Activated T-cell treated with anti-CD3 and anti-CD28 coated beads, Interleukin-2, amount 50 U/mL, for 4 hours (primary cell): ENCODE measurements around the gene CDH4. TPM values are rescaled to one million over a fixed set of nuclear protein-coding genes. Genes with fewer than 3 reads are reported as not detected.

ENCODE experiments used
- ATAC-seq, 2 donors: fragments of 200-7000 bp; cut with Tn5 transposase; one replicate each; pipeline ENCODE4 v1.10.0; 2021
- DNase-seq: peaks from one replicate; pipeline ENCODE4 v3.0.0-alpha.2; 2020
- H3K27me3 Mint-ChIP-seq: one replicate; pipeline ENCODE4 v1.8.0; 2021; ENCODE audit warnings: low read depth, mixed read lengths
- H3K36me3 Mint-ChIP-seq: one replicate; pipeline ENCODE4 v1.8.0; 2022; ENCODE audit warnings: mixed read lengths; ENCODE audit not compliant: insufficient read depth
- H3K4me1 Mint-ChIP-seq: one replicate; pipeline ENCODE4 v1.8.0; 2021; ENCODE audit warnings: low read depth, mixed read lengths
- H3K4me3 Mint-ChIP-seq: one replicate; pipeline ENCODE4 v1.8.0; 2021; ENCODE audit warnings: mild to moderate bottlenecking, moderate library complexity, mixed read lengths
- H3K9me3 Mint-ChIP-seq: one replicate; pipeline ENCODE4 v1.8.0; 2021; ENCODE audit warnings: mixed read lengths
- total RNA-seq, 3 donors: library from RNA; stranded (reverse); gene quantifications; one replicate each; pipeline ENCODE4 v1.2.1, GENCODE V29; 2021

Gene CDH4
- total RNA-seq, 3 donors from 2014 or later: 0.10 TPM; not detected in 2

GRCh38 chr20:61932199-61932592 lies 680.1 kb downstream of the CDH4 start:
- H3K4me1 Mint-ChIP-seq: no peaks in the 10 kb centered on the region
- ATAC-seq (no peak), DNase-seq (no peak)
- H3K9me3 Mint-ChIP-seq: no peaks in the 10 kb centered on the region
- no peaks in the 10 kb centered on the region for H3K36me3 Mint-ChIP-seq
- peaks cover 9% of the 10 kb centered on the region for H3K27me3 Mint-ChIP-seq
- H3K4me3 Mint-ChIP-seq: no peak overlapping the region

GRCh38 chr20:61932711-61933480 lies 680.8 kb downstream of the CDH4 start:
- no peaks in the 10 kb centered on the region for H3K4me1 Mint-ChIP-seq
- DNase-seq (no peak), ATAC-seq (no peak)
- H3K36me3 Mint-ChIP-seq: no peaks in the 10 kb centered on the region
- H3K27me3 Mint-ChIP-seq: peaks cover 9% of the 10 kb centered on the region
- H3K4me3 Mint-ChIP-seq: no peak overlapping the region
- H3K9me3 Mint-ChIP-seq: no peaks in the 10 kb centered on the region

DNA sequence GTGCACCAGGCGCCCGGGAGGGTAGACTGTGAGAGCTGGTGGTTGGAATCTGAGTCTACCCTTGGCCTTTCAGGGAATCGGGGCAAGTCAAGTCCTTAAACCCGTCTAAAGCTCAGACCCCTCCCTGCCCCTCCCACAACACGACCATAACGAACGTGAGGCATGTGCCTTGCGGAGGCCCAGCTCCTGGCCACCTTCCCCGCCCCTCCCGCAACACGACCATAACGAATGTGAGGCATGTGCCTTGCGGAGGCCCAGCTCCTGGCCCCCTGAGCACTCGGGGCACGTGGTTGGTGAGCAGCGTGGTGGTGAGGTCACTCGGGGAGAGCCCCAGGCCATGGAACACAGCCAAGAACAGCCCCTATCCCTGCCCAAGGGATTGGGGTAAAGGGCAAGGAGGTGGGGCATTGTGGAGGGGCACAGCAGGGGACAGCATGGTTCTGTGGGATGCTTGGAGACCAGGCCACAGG lies 681.5 kb downstream of the CDH4 start:
- H3K36me3 Mint-ChIP-seq: no peaks in the 10 kb centered on the region
- ATAC-seq (no peak), DNase-seq (no peak)
- H3K27me3 Mint-ChIP-seq: peaks cover 9% of the 10 kb centered on the region
- H3K9me3 Mint-ChIP-seq: no peaks in the 10 kb centered on the region
- H3K4me1 Mint-ChIP-seq: no peaks in the 10 kb centered on the region
- no peak overlapping the region for H3K4me3 Mint-ChIP-seq

DNA sequence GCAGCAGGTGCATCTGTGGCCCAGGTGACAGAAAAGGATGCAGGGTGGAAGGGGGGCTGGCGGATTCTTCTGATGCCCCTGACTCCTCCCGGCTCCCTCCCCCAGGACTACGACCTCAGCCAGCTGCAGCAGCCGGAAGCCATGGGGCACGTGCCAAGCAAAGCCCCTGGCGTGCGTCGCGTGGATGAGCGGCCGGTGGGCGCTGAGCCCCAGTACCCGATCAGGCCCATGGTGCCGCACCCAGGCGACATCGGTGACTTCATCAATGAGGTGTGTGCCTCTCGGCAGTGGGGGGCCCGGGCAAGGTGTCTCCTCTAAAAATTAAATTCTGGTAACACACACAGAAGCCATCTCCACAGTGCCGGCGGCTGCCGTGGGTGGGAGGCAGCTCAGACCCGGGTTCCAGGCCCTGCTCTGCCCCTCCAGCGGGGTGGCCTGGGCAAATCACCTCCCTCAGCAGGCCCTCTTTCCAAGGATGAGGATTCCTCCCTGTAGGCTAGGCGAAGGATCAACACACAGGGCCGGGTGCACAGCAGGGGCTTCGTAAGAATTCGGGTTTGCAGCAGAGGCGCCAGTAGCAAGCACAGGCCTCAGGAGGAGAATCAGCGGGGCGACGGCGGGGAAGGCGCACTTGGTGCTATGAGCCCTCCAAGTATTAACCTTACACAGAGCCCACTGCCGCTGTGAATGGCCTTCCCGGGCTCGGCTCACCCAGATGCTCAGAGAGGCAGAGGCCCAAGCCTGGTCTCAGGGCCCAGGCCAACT lies 682.1 kb downstream of the CDH4 start:
- Mint-ChIP-seq H3K4me1 (no peaks in the 10 kb centered on the region), H3K4me3 (no peak overlapping the region), H3K27me3 (peaks cover 9% of the 10 kb centered on the region), H3K9me3 (no peaks in the 10 kb centered on the region), H3K36me3 (no peaks in the 10 kb centered on the region)
- ATAC-seq (no peak), DNase-seq (no peak)

DNA sequence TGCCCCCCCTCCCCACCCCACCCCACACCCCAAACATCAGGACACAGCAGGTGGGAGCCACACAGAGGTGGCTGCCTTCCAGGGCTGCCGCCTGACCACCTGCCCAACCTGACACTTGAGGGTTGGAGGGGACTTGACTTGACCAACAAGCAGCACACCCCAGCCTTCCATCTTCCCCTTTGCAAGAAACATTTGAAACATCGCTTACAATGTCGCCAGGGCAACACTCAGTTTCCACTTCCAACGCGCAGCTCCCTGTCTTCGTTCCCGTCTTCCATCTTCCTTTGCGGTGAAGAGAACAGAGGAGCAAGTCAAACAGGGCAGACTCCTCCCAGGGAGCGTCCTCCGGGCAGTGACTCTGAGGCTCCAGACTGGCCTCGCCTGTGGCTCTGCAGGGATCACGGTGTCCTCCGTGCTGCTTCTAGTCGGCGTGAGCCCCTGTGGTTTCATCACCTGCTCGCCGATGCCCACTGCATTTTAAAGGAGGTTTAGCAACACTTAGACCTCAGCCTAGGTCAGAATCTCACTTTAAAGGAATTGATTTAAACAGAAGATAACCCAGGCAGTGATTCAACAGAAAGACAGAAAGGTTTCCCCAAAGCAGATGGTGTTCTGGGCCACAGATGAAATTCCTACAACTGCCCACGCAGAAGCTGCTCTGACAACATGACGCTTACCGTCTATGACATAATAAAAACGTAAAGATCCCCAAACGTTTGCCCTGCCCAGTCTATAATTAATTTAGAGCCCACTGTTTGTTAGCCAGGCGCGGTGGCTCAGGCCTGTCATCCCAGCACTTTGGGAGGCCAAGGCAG lies 682.9 kb downstream of the CDH4 start:
- Mint-ChIP-seq H3K27me3 (peaks cover 9% of the 10 kb centered on the region), H3K36me3 (no peaks in the 10 kb centered on the region), H3K9me3 (no peaks in the 10 kb centered on the region), H3K4me3 (no peak overlapping the region), H3K4me1 (no peaks in the 10 kb centered on the region)
- DNase-seq (no peak), ATAC-seq (no peak)

GRCh38 chr20:61935926-61936700 lies 684.1 kb downstream of the CDH4 start:
- Mint-ChIP-seq H3K9me3 (no peaks in the 10 kb centered on the region), H3K4me1 (no peaks in the 10 kb centered on the region), H3K36me3 (no peaks in the 10 kb centered on the region), H3K27me3 (peaks cover 9% of the 10 kb centered on the region), H3K4me3 (no peak overlapping the region)
- DNase-seq: no peak
- ATAC-seq: no peak

- H3K9me3 Mint-ChIP-seq: no peaks in the 10 kb centered on the region
- H3K36me3 Mint-ChIP-seq: no peaks in the 10 kb centered on the region
- no peaks in the 10 kb centered on the region for H3K4me1 Mint-ChIP-seq
- no peak for ATAC-seq
- no peak for DNase-seq
- peaks cover 9% of the 10 kb centered on the region for H3K27me3 Mint-ChIP-seq
- H3K4me3 Mint-ChIP-seq: no peak overlapping the region
Measured at GRCh38 chr20:61936701-61937131, 684.7 kb downstream of the CDH4 start.

DNA sequence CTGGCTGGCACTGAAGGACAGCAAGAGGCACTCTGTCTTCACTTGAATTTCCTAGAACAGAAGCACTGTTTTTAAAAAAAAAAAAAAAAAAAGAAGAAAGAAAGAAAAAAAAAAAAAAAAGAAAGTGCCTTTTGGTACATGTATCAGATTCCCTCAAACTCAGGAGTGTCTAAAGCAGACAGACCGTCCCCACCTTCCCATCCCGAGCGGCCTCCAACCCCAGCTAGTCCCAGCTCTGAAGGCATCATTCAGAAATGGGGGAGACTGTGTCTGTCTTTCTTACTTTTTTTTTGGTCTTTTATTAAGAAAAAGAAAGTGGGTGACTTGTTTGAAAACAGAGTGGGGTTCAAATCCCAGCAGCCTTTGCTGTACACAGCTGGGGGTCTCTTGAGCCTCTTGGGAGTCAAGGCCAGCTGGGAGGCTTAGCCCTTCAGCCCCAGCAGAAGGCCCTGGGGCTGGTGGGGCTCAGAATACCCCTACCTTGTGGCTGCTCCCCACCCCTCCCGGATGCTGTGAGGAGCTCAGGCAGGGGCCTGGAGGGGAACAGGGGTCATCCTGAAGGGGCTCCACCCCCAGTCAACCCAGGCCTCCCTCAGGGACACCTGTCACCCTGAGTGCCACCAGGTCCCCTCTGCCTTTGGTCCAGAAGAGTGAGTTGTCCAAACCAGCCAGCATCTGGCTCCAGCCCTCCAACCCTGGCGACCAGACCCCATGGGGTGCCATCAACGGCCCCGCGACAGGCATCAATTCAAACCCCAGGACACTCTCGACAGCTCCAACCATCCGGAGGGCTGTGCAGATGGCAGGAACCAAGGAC lies 685.3 kb downstream of the CDH4 start:
- DNase-seq (no peak), ATAC-seq (no peak)
- no peaks in the 10 kb centered on the region for H3K4me1 Mint-ChIP-seq

DNA sequence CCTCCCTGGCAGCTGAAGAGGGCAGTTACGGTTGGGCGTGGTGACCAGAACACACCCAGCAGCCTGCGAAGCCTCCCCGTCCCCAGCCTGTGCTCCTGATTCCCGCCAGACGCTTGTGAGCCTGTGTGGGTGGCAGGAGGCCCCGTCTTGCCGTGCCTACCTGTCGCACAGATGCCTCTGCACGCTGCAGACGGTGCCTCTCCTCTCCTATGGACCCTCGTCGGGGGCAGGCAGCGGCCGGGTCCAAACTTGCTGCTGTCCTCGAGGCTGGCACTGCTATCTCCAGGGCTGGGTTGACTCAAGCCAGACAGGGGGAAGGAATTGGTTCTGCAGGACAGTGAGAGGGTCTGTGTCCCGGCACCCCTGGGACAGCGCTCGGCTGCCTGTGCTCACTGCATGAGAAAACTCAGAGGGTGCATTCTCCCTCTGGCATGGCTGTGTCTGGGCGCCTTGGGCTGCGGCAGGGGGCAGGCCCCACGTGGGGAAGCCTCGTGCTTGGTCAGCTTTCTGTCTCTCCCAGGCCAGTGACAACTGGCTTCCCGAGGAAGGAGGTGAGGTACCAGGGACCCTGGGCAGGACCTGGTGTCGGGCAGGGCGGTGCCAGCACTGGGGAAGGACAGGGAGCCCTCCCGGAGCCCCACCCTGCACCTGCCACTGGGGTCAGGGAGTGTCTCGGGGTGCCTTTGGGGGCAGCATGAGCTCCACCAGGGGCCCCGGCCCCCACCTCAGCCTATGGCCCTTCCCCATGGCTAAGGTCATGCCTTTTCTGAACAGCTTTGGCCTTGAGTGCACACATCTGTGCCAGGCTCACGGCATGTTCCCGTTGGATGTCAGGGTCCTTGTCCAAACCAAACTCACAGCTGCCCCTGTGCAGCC lies 686.1 kb downstream of the CDH4 start:
- Mint-ChIP-seq H3K27me3 (peaks cover 6% of the 10 kb centered on the region), H3K36me3 (no peaks in the 10 kb centered on the region), H3K4me3 (no peak overlapping the region), H3K4me1 (no peaks in the 10 kb centered on the region), H3K9me3 (no peaks in the 10 kb centered on the region)
- peak in 1 of 2 donors; percentile 18 for ATAC-seq
- no peak for DNase-seq

More for the DNA sequence above, 685.3 kb downstream of the CDH4 start:
- Mint-ChIP-seq H3K9me3 (no peaks in the 10 kb centered on the region), H3K36me3 (no peaks in the 10 kb centered on the region), H3K4me3 (no peak overlapping the region), H3K27me3 (peaks cover 9% of the 10 kb centered on the region)

- H3K36me3 Mint-ChIP-seq: no peaks in the 10 kb centered on the region
- ATAC-seq (no peak), DNase-seq (no peak)
- H3K9me3 Mint-ChIP-seq: no peaks in the 10 kb centered on the region
- H3K4me3 Mint-ChIP-seq: no peak overlapping the region
- H3K4me1 Mint-ChIP-seq: no peaks in the 10 kb centered on the region
- peaks cover 6% of the 10 kb centered on the region for H3K27me3 Mint-ChIP-seq
Measured at GRCh38 chr20:61938839-61939690, 687.0 kb downstream of the CDH4 start.

GRCh38 chr20:61939691-61940360 lies 687.8 kb downstream of the CDH4 start:
- no peaks in the 10 kb centered on the region for H3K4me1 Mint-ChIP-seq
- ATAC-seq: no peak

More at GRCh38 chr20:61939691-61940360, 687.8 kb downstream of the CDH4 start:
- H3K9me3 Mint-ChIP-seq: no peaks in the 10 kb centered on the region
- no peak overlapping the region for H3K4me3 Mint-ChIP-seq
- H3K27me3 Mint-ChIP-seq: peaks cover 5% of the 10 kb centered on the region
- no peak for DNase-seq
- H3K36me3 Mint-ChIP-seq: no peaks in the 10 kb centered on the region
